ENCODE measurements around the gene DNAJC9.

DNA sequence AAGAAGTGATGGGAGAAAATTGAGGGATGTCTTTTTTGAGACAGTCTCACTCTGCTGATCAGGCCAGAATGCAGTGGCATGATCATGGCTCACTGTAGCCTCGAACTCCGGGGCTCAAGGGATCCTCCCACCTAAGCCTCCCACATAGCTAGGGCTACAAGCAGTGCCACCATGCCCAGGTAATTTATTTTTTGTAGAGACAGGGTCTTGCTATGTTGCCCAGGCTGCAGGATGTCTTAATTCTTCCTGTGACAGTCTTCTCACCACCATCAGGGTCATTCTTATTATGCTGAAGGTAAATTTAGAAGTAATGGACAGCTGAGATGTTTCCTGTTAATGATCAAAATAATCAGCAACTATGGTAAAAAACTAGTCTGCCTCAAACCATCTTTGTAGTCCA, 7.1 kb downstream of the DNAJC9 start:
- TF ChIP-seq CTCF (conservative IDR thresholded peaks at IDR 0.05; ENCODE audit: low read length) (no peak), EZH2phosphoT487 (IDR thresholded peaks at IDR 0.05; ENCODE audit: borderline replicate concordance) (no peak)
